H1 (cell line): Measurements from ENCODE around the gene BABAM1. TPM values are rescaled to one million over a fixed set of nuclear protein-coding genes. Genes with fewer than 3 reads are reported as not detected.

ENCODE experiments used
- CTCF ChIA-PET: fragments of 300-600 bp; sonication (Branson Sonifier 250); formaldehyde crosslinking; loops from one replicate; lab custom pipeline; 2021; ENCODE audit not compliant: partially characterized antibody; lab: Charles Lee
- POLR2A ChIA-PET: fragments of 300-600 bp; sonication (Branson Sonifier 250); formaldehyde crosslinking; loops from one replicate; lab custom pipeline; 2021; ENCODE audit warnings: inconsistent platforms; ENCODE audit not compliant: partially characterized antibody; lab: Charles Lee
- DNase-seq, 2 experiments: peaks; one replicate each; pipeline versions ENCODE4 v3.0.0 to v3.0.0-alpha.2; 2010 to 2022; ENCODE audit warnings: low spot score in 2 of 2, low read depth in 1 of 2, mixed read lengths in 1 of 2
- FAIRE-seq: peaks from 2 replicates; lab custom pipeline; 2011; peaks lifted over from hg19 to GRCh38; lab: Jason Lieb, UNC
- H2AFZ ChIP-seq: 2 replicates; pipeline ENCODE4 v1.8.1; 2012; ENCODE audit warnings: low read length, inconsistent platforms
- H2AK5ac ChIP-seq: 2 replicates; pipeline ENCODE4 v1.6.1; 2013; ENCODE audit warnings: low read depth, low read length
- H2BK120ac ChIP-seq: replicated peaks from 2 replicates; pipeline ENCODE3; 2013; ENCODE audit warnings: low read depth, low read length, inconsistent platforms
- H2BK12ac ChIP-seq: 2 replicates; pipeline ENCODE4 v1.6.1; 2013; ENCODE audit warnings: low read depth, low read length
- H2BK15ac ChIP-seq: 2 replicates; pipeline ENCODE4 v1.6.1; 2013; ENCODE audit warnings: low read length
- H2BK20ac ChIP-seq: 2 replicates; pipeline ENCODE4 v1.6.1; 2013; ENCODE audit warnings: low read length
- H2BK5ac ChIP-seq: 2 replicates; pipeline ENCODE4 v1.6.1; 2013; ENCODE audit warnings: low read depth, low read length
- H3K14ac ChIP-seq: 2 replicates; pipeline ENCODE4 v1.6.1; 2013; ENCODE audit warnings: inconsistent platforms; ENCODE audit not compliant: insufficient read length
- H3K18ac ChIP-seq: 2 replicates; pipeline ENCODE4 v1.6.1; 2013; ENCODE audit warnings: low read length; ENCODE audit errors: extremely low read depth
- H3K23ac ChIP-seq: 2 replicates; pipeline ENCODE4 v1.6.1; 2013; ENCODE audit warnings: inconsistent platforms; ENCODE audit not compliant: insufficient read length
- H3K23me2 ChIP-seq: 2 replicates; pipeline ENCODE4 v1.6.1; 2013; ENCODE audit warnings: low read depth, low read length
- H3K27ac ChIP-seq: 2 replicates; pipeline ENCODE4 v1.6.1; 2011; ENCODE audit warnings: low read depth, low read length, inconsistent platforms
- H3K27me3 ChIP-seq, 4 experiments: replicated peaks in 1 of 4; 1 replicate in 1 of 4; 2 replicates in 3 of 4; pipeline versions ENCODE4 v1.6.1 to v1.8.1; 2011 to 2013; ENCODE audit warnings: low read length in 3 of 4, mild to moderate bottlenecking in 3 of 4, inconsistent platforms in 2 of 4, mixed read lengths in 2 of 4, moderate library complexity in 1 of 4; ENCODE audit not compliant: control insufficient read depth in 3 of 4, insufficient read depth in 3 of 4; ENCODE audit errors: extremely low read depth in 1 of 4
- H3K36me3 ChIP-seq, 4 experiments: 2 replicates each; pipeline versions ENCODE4 v1.6.1 to v1.8.1; 2011 to 2013; ENCODE audit warnings: mild to moderate bottlenecking in 4 of 4, low read length in 3 of 4, moderate library complexity in 2 of 4, control low read depth in 1 of 4, inconsistent platforms in 1 of 4; ENCODE audit not compliant: insufficient read depth in 4 of 4, control insufficient read depth in 2 of 4
- H3K4ac ChIP-seq: replicated peaks from 2 replicates; pipeline ENCODE3; 2013; ENCODE audit warnings: low read length, low read depth, mixed read lengths, inconsistent platforms; ENCODE audit not compliant: insufficient read length
- H3K4me1 ChIP-seq, 4 experiments: replicated peaks in 1 of 4; 1 replicate in 1 of 4; 2 replicates in 3 of 4; pipeline versions ENCODE4 v1.6.1 to v1.8.1; 2011 to 2013; ENCODE audit warnings: low read length in 3 of 4, inconsistent platforms in 2 of 4, mixed read lengths in 1 of 4; ENCODE audit not compliant: insufficient read depth in 4 of 4, control insufficient read depth in 3 of 4
- H3K4me2 ChIP-seq, 2 experiments: 2 replicates each; pipeline versions ENCODE4 v1.6.1 to v1.8.1; 2011 to 2013; ENCODE audit warnings: low read depth in 2 of 2, low read length in 2 of 2, control low read depth in 1 of 2, inconsistent platforms in 1 of 2, mild to moderate bottlenecking in 1 of 2; ENCODE audit not compliant: insufficient read depth in 1 of 2
- H3K4me3 ChIP-seq, 4 experiments: fragments of 200-600, 300-600 bp in 1 of 4; sonication (generic), shearing (Covaris generic), sonication (Bioruptor Twin) in 1 of 4; 2 replicates each; pipeline versions ENCODE4 v1.5.1 to v1.8.1; 2011 to 2016; ENCODE audit warnings: low read length in 4 of 4, low read depth in 3 of 4, control low read depth in 2 of 4, inconsistent platforms in 2 of 4, mild to moderate bottlenecking in 2 of 4, mixed read lengths in 1 of 4, moderate library complexity in 1 of 4; ENCODE audit not compliant: insufficient read depth in 2 of 4; ENCODE audit errors: extremely low read depth in 1 of 4
- H3K56ac ChIP-seq: replicated peaks from 2 replicates; pipeline ENCODE3; 2013; ENCODE audit warnings: low read depth, mild to moderate bottlenecking, mixed read lengths, low read length, inconsistent platforms; ENCODE audit not compliant: insufficient read length
- H3K79me1 ChIP-seq: 2 replicates; pipeline ENCODE4 v1.6.1; 2013; ENCODE audit warnings: low read depth, low read length, control low read depth
- H3K79me2 ChIP-seq, 2 experiments: 2 replicates each; pipeline versions ENCODE4 v1.6.1 to v1.8.1; 2012 to 2013; ENCODE audit warnings: low read length in 2 of 2, mild to moderate bottlenecking in 2 of 2, inconsistent platforms in 1 of 2; ENCODE audit not compliant: insufficient read depth in 2 of 2, control insufficient read depth in 1 of 2
- H3K9ac ChIP-seq, 4 experiments: replicated peaks in 1 of 4; 1 replicate in 1 of 4; 2 replicates in 3 of 4; pipeline versions ENCODE4 v1.6.1 to v1.8.1; 2011 to 2013; ENCODE audit warnings: low read depth in 3 of 4, low read length in 3 of 4, control low read depth in 2 of 4, mild to moderate bottlenecking in 2 of 4, moderate library complexity in 2 of 4, inconsistent platforms in 1 of 4; ENCODE audit errors: extremely low read depth in 1 of 4
- H3K9me3 ChIP-seq, 2 experiments: 2 replicates each; pipeline versions ENCODE4 v1.6.1 to v1.8.1; 2012 to 2013; ENCODE audit warnings: mild to moderate bottlenecking in 2 of 2, moderate library complexity in 2 of 2, control low read depth in 1 of 2, inconsistent platforms in 1 of 2, low read depth in 1 of 2, low read length in 1 of 2, mixed read lengths in 1 of 2; ENCODE audit not compliant: insufficient read depth in 2 of 2
- H4K20me1 ChIP-seq, 2 experiments: replicated peaks in 1 of 2; 2 replicates each; pipeline versions ENCODE3 to v1.8.1; 2011 to 2013; ENCODE audit warnings: inconsistent platforms in 2 of 2, low read length in 2 of 2, mild to moderate bottlenecking in 1 of 2; ENCODE audit not compliant: insufficient read depth in 2 of 2, control insufficient read depth in 1 of 2
- H4K5ac ChIP-seq: 2 replicates; pipeline ENCODE4 v1.6.1; 2013; ENCODE audit warnings: low read length, low read depth, mixed read lengths, inconsistent platforms; ENCODE audit not compliant: insufficient read length
- H4K8ac ChIP-seq: 2 replicates; pipeline ENCODE4 v1.8.0; 2013; ENCODE audit warnings: mild to moderate bottlenecking, moderate library complexity, low read length, inconsistent platforms; ENCODE audit not compliant: insufficient read depth; ENCODE audit errors: extremely low read depth
- H4K91ac ChIP-seq: replicated peaks from 2 replicates; pipeline ENCODE3; 2013; ENCODE audit warnings: low read length, mixed read lengths, inconsistent platforms; ENCODE audit not compliant: insufficient read length
- CREB1 ChIP-seq: IDR thresholded peaks from 2 replicates; pipeline ENCODE4 v1.6.1; 2012; ENCODE audit warnings: inconsistent platforms
- KDM1A ChIP-seq: fragments of 200-600, 300-600 bp; sonication (generic); IDR thresholded peaks from 2 replicates; pipeline ENCODE4 v1.7.1; 2016; ENCODE audit warnings: mild to moderate bottlenecking, low read length, borderline replicate concordance
- KDM5A ChIP-seq: fragments of 200-600 bp; IDR thresholded peaks from 2 replicates; pipeline ENCODE4 v1.7.1; 2012; ENCODE audit warnings: mild to moderate bottlenecking, low read length, inconsistent platforms, mixed read lengths
- POU5F1 ChIP-seq: IDR thresholded peaks from 2 replicates; pipeline ENCODE4 v1.6.1; 2011; ENCODE audit warnings: low read depth, mild to moderate bottlenecking, low read length, moderate library complexity
- TEAD4 ChIP-seq: IDR thresholded peaks from 2 replicates; pipeline ENCODE4 v1.6.1; 2012; ENCODE audit warnings: low read depth, low read length, inconsistent platforms, mixed read lengths
- WGBS, 2 experiments: shearing (Covaris generic) in 1 of 2; methylation state at CpG; one replicate each; pipeline versions ENCODE4 v1.1.6 to v1.1.7; 2013 to 2015; ENCODE audit warnings: low lambda C conversion rate in 2 of 2, mixed read lengths in 2 of 2, inconsistent platforms in 1 of 2, low coverage in 1 of 2, missing lambda C conversion rate in 1 of 2; ENCODE audit not compliant: insufficient replicate concordance in 2 of 2, insufficient coverage in 1 of 2, insufficient read length in 1 of 2; ENCODE audit errors: extremely low coverage in 1 of 2, missing lambda C conversion rate in 1 of 2; 5-methylcytosine and 5-hydroxymethylcytosine counted together
- polyA plus RNA-seq, 7 experiments: library from polyadenylated mRNA; depleted of rRNA in 3 of 7; stranded (reverse) in 5 of 7; unstranded in 2 of 7; fragments of >200 nt in 5 of 7; fragments of 200-250 nt in 2 of 7; gene quantifications; 1 replicate in 5 of 7; 2 replicates in 1 of 7; 4 replicates in 1 of 7; pipeline versions ENCODE4 v1.2.1 to v1.2.3, GENCODE V29; 2011 to 2013; ENCODE audit warnings: missing spikeins in 2 of 7, mixed read lengths in 2 of 7
- total RNA-seq: library from RNA; stranded (reverse); fragmentation: NEBNext Ultra II Directional; extraction: Animal tissue kit (Norgen Biotek cat#: 25700); gene quantifications from 2 replicates; pipeline ENCODE4 v1.2.1, GENCODE V29; 2021

Gene BABAM1
- total and polyA plus RNA-seq, 2 of the 8 experiments (the other 6 are each of a cell fraction or from before 2014, with no cell fraction given), result 127 to 133 TPM

GRCh38 chr19:17311455-17312188 is 44.4 kb downstream of the BABAM1 start:
- FAIRE-seq, result no peak
- Histone ChIP-seq H3K9ac (no peak overlapping the region), H3K79me2 (peaks cover 8 to 32% of the 10 kb centered on the region in 2 experiments; a peak in 3 of 4 replicates)
- TF ChIP-seq KDM1A (no peak), CREB1 (no peak), TEAD4 (no peak), POU5F1 (no peak), KDM5A (no peak)

More at GRCh38 chr19:17311455-17312188, 44.4 kb downstream of the BABAM1 start:
- no peak overlapping the region for H2BK5ac ChIP-seq
- ChIA-PET CTCF (interaction anchor here (1.1 to 1.7 kb wide), 3 partner anchors 13 to 21 kb away, joined by 3 to 5 read pairs (median 4); no protein-coding TSS in a partner anchor), POLR2A (interaction anchor here (1.0 to 18.5 kb wide), 3 partner anchors 16 to 86 kb away, joined by 3 to 329 read pairs (median 4); partner anchors contain the start of genes ANO8 and OCEL1)
- DNase-seq, result no peak
- H4K8ac ChIP-seq, result 0 out of 2 replicates have a peak overlapping the region, but pooled peaks have one; percentile 35
- H2BK20ac ChIP-seq, result no peak overlapping the region
- no peak overlapping the region for H4K91ac ChIP-seq
- H4K20me1 ChIP-seq, result peaks cover 0 to 14% of the 10 kb centered on the region in 2 experiments
- no peak overlapping the region for H3K4me3 ChIP-seq
- no peak overlapping the region for H3K23ac ChIP-seq
- H3K4ac ChIP-seq, result no peak overlapping the region
- H3K4me1 ChIP-seq, result peaks cover 2 to 13% (median 5%) of the 10 kb centered on the region in 4 experiments; a peak in 5 of 7 replicates
- H3K27me3 ChIP-seq, result no peaks in the 10 kb centered on the region
- no peak overlapping the region for H2BK15ac ChIP-seq
- no peak overlapping the region for H3K18ac ChIP-seq
- peak overlapping the region in 1 of 2 experiments; percentile 8; a peak in 2 of 4 replicates for H3K4me2 ChIP-seq
- no peak overlapping the region for H2BK120ac ChIP-seq
- H3K36me3 ChIP-seq, result peaks cover 4 to 17% (median 12%) of the 10 kb centered on the region in 4 experiments
- WGBS, 2 experiments, result 80% methylated on average over 11 of the region's 11 CpGs; no CpG with 5 or more reads in 1 of the 2 experiments
- no peak overlapping the region for H3K14ac ChIP-seq
- peaks cover 5% of the 10 kb centered on the region for H3K23me2 ChIP-seq
- no peak overlapping the region for H4K5ac ChIP-seq
- H3K79me1 ChIP-seq, result peaks cover 21% of the 10 kb centered on the region
- no peak overlapping the region for H3K56ac ChIP-seq
- no peak overlapping the region for H2AFZ ChIP-seq
- 0 out of 2 replicates have a peak overlapping the region, but pooled peaks have one; percentile 60 for H2BK12ac ChIP-seq
- H3K27ac ChIP-seq, result peak overlapping the region; percentile 67
- H2AK5ac ChIP-seq, result no peak overlapping the region
- H3K9me3 ChIP-seq, result no peaks in the 10 kb centered on the region
